GM18511 (cell line): ENCODE results near the gene MYL6.

ENCODE experiments used
- ATAC-seq: cut with Tn5 transposase; IDR thresholded peaks from one replicate; pipeline ENCODE4 v1.9.1; 2021; ENCODE audit warnings: mild to moderate bottlenecking, moderate library complexity; ENCODE audit not compliant: unreplicated experiment

Gene MYL6

GRCh38 chr12:56129206-56129941 is 28.8 kb upstream of the MYL6 start:
- peak; percentile 43 for ATAC-seq

- ATAC-seq: no peak
These were observed 28.1 kb upstream of the MYL6 start for GRCh38 chr12:56129942-56130495.

GRCh38 chr12:56130876-56131275 is 27.3 kb upstream of the MYL6 start:
- no peak for ATAC-seq

- ATAC-seq: no peak
These were observed 23.3 kb upstream of the MYL6 start for GRCh38 chr12:56134897-56135296.

GRCh38 chr12:56137853-56138571 is 20.1 kb upstream of the MYL6 start:
- ATAC-seq: no peak

GRCh38 chr12:56141946-56142784 is 16.0 kb upstream of the MYL6 start:
- ATAC-seq: no peak

GRCh38 chr12:56143217-56143616 is 14.9 kb upstream of the MYL6 start:
- no peak for ATAC-seq

- ATAC-seq: no peak
These were observed 14.3 kb upstream of the MYL6 start for GRCh38 chr12:56143870-56144269.

- ATAC-seq: no peak
These were observed 12.9 kb upstream of the MYL6 start for GRCh38 chr12:56145217-56145616.

GRCh38 chr12:56146492-56147460 is 11.4 kb upstream of the MYL6 start:
- ATAC-seq: no peak

- no peak for ATAC-seq
These were observed 7.6 kb upstream of the MYL6 start for GRCh38 chr12:56150563-56150962.

- peak; percentile 55 for ATAC-seq
These were observed 6.5 kb upstream of the MYL6 start for GRCh38 chr12:56151672-56152131.

- ATAC-seq: peak; percentile 89
These were observed 5.9 kb upstream of the MYL6 start, which contains the start of gene MYL6B for GRCh38 chr12:56152132-56152755. Gene MYL6B, plus strand, starts transcription at chr12:56152587. Its CDS starts 1,332 bp downstream, at chr12:56153919.

- ATAC-seq: no peak
These were observed 5.1 kb upstream of the MYL6 start for GRCh38 chr12:56152756-56153677.

GRCh38 chr12:56153678-56154065 is 4.5 kb upstream of the MYL6 start:
- ATAC-seq: no peak

GRCh38 chr12:56154246-56154771 is 3.9 kb upstream of the MYL6 start:
- no peak for ATAC-seq

- no peak for ATAC-seq
These were observed 3.3 kb upstream of the MYL6 start for GRCh38 chr12:56154818-56155217.

- no peak for ATAC-seq
These were observed 2.8 kb upstream of the MYL6 start for GRCh38 chr12:56155256-56155845.
